Body of pancreas (tissue), 4 donors: ENCODE measurements around the gene TKFC. TPM values are rescaled to one million over a fixed set of nuclear protein-coding genes. Genes with fewer than 3 reads are reported as not detected.

Experiments used
- ATAC-seq: fragments of 150-250 bp; one replicate; pipeline ENCODE4 v1.9.1; 2016
- DNase-seq, 4 donors: peaks; one replicate each; pipeline ENCODE4 v3.0.0-alpha.2; 2019
- H3K27ac ChIP-seq, 4 donors: fragments of 200-600 bp; sonication (generic); 1 replicate in 3 of 4; 2 replicates in 1 of 4; pipeline versions ENCODE4 v1.5.1 to v1.6.1; 2016 to 2019; ENCODE audit warnings: mild to moderate bottlenecking in 1 of 4, mixed read lengths in 1 of 4, moderate library complexity in 1 of 4
- H3K27me3 ChIP-seq, 2 donors: fragments of 200-600 bp; sonication (generic); one replicate each; pipeline ENCODE4 v1.6.0; 2016; ENCODE audit warnings: mild to moderate bottlenecking in 1 of 2
- H3K36me3 ChIP-seq, 2 donors: fragments of 200-600 bp; sonication (generic); replicated peaks in 1 of 2; 2 replicates each; pipeline ENCODE4 v1.5.1; 2016; ENCODE audit warnings: low read depth in 2 of 2; ENCODE audit not compliant: insufficient read depth in 1 of 2
- H3K4me1 ChIP-seq: fragments of 200-600 bp; sonication (generic); one replicate; pipeline ENCODE4 v1.6.0; 2016
- H3K4me3 ChIP-seq, 2 donors: fragments of 200-600 bp; sonication (generic); 1 replicate in 1 of 2; 2 replicates in 1 of 2; pipeline ENCODE4 v1.5.1; 2016 to 2019
- H3K9me3 ChIP-seq, 3 donors: fragments of 200-600 bp; sonication (generic); 1 replicate in 2 of 3; 2 replicates in 1 of 3; pipeline ENCODE4 v1.5.1; 2016
- CTCF ChIP-seq, 7 experiments: fragments of 450-650 bp in 4 of 7; fragments of 200-600 bp in 3 of 7; sonication (generic) in 3 of 7; IDR thresholded peaks; one replicate each; pipeline ENCODE4 v1.5.1; 2016 to 2019; ENCODE audit warnings: antibody characterized with exemption in 7 of 7
- POLR2A ChIP-seq, 3 donors: fragments of 450-650 bp; IDR thresholded peaks; one replicate each; pipeline ENCODE4 v1.6.1; 2016; ENCODE audit warnings: antibody characterized with exemption in 3 of 3, mild to moderate bottlenecking in 2 of 3
- WGBS, 2 donors: methylation state at CpG; one replicate each; pipeline ENCODE4 v1.1.5; 2017; 5-methylcytosine and 5-hydroxymethylcytosine counted together
- intact Hi-C: fragments of 100-400 bp; cut with DNase I; formaldehyde crosslinking; loops from one replicate; pipeline ENCODE4 v1.15.1; 2023
- total RNA-seq, 2 donors: library from RNA; depleted of rRNA; stranded (reverse); fragments of >200 nt; gene quantifications; one replicate each; pipeline ENCODE4 v1.1.0, GENCODE V29; 2016

Gene TKFC
- total RNA-seq, 2 donors from 2014 or later, result 27.5 to 38.6 TPM

GRCh38 chr11:61342207-61342803, 9.3 kb downstream of the TKFC start:
- Histone ChIP-seq H3K36me3 (peaks cover 0 to 5% of the 10 kb centered on the region in 2 donors), H3K27ac (no peak overlapping the region), H3K4me3 (no peak overlapping the region), H3K4me1 (no peaks in the 10 kb centered on the region), H3K9me3 (no peaks in the 10 kb centered on the region), H3K27me3 (no peaks in the 10 kb centered on the region)
- TF ChIP-seq POLR2A (IDR thresholded peaks at IDR 0.05) (no peak), CTCF (IDR thresholded peaks at IDR 0.05) (no peak)
- no peak for DNase-seq
- no peak for ATAC-seq
- WGBS, 2 donors, result 75 to 88% methylated on average over 8 to 16 of the region's 20 CpGs
- intact Hi-C loops, result loop anchor here (5.0 kb wide), 1 partner anchor 40 kb away; no protein-coding TSS in a partner anchor

- Histone ChIP-seq H3K9me3 (no peaks in the 10 kb centered on the region), H3K4me3 (no peak overlapping the region), H3K27ac (no peak overlapping the region), H3K36me3 (peaks cover 0 to 2% of the 10 kb centered on the region in 2 donors), H3K4me1 (no peaks in the 10 kb centered on the region), H3K27me3 (no peaks in the 10 kb centered on the region)
- DNase-seq (no peak), ATAC-seq (no peak)
- intact Hi-C loops, result loop anchor here (5.0 kb wide), 1 partner anchor 38 kb away; no protein-coding TSS in a partner anchor
- WGBS, 2 donors, result 91 to 94% methylated on average over 27 to 29 of the region's 29 CpGs
- TF ChIP-seq POLR2A (IDR thresholded peaks at IDR 0.05) (no peak), CTCF (IDR thresholded peaks at IDR 0.05) (no peak)
These were observed 11.0 kb downstream of the TKFC start for GRCh38 chr11:61343792-61344745.

- Histone ChIP-seq H3K27ac (no peak overlapping the region), H3K36me3 (peaks cover 0 to 8% of the 10 kb centered on the region in 2 donors), H3K4me3 (no peak overlapping the region), H3K9me3 (no peaks in the 10 kb centered on the region), H3K4me1 (no peaks in the 10 kb centered on the region), H3K27me3 (no peaks in the 10 kb centered on the region)
- WGBS, 2 donors, result 64% methylated on average over 4 of the region's 4 CpGs; no CpG with 5 or more reads in 1 of the 2 donors
- TF ChIP-seq CTCF (IDR thresholded peaks at IDR 0.05), result no peak
- no peak for TF ChIP-seq POLR2A (IDR thresholded peaks at IDR 0.05)
- DNase-seq (no peak), ATAC-seq (no peak)
- intact Hi-C loops, result no loop called here
These were observed 12.2 kb downstream of the TKFC start for GRCh38 chr11:61345170-61345610.

- no peaks in the 10 kb centered on the region for H3K9me3 ChIP-seq
- H3K4me3 ChIP-seq, result no peak overlapping the region
- 63 to 77% methylated on average over 2 to 14 of the region's 14 CpGs for WGBS, 2 donors
- H3K4me1 ChIP-seq, result no peaks in the 10 kb centered on the region
- ATAC-seq, result no peak
- TF ChIP-seq POLR2A (IDR thresholded peaks at IDR 0.05) (no peak), CTCF (IDR thresholded peaks at IDR 0.05) (no peak)
- no peak for DNase-seq
- no peak overlapping the region for H3K27ac ChIP-seq
- no peaks in the 10 kb centered on the region for H3K27me3 ChIP-seq
- intact Hi-C loops, result no loop called here
- peaks cover 0 to 13% of the 10 kb centered on the region in 2 donors for H3K36me3 ChIP-seq
These were observed 13.2 kb downstream of the TKFC start for GRCh38 chr11:61345954-61346843.
